Stomach (tissue), 9 donors: ENCODE results near the gene NEO1. TPM values are rescaled to one million over a fixed set of nuclear protein-coding genes. Genes with fewer than 3 reads are reported as not detected.

ENCODE experiments used
- DNase-seq, 2 donors: peaks; one replicate each; pipeline versions ENCODE4 v3.0.0 to v3.0.0-alpha.2; 2013 to 2019
- H3K27ac ChIP-seq, 5 donors: fragments of 200-600 bp in 4 of 5; sonication (generic) in 4 of 5; one replicate each; pipeline ENCODE4 v1.5.1; 2013 to 2019; ENCODE audit warnings: mild to moderate bottlenecking in 1 of 5, moderate library complexity in 1 of 5
- H3K27me3 ChIP-seq, 3 donors: fragments of 200-600 bp; sonication (generic); one replicate each; pipeline ENCODE4 v1.5.1; 2017 to 2019; ENCODE audit warnings: mixed run types in 1 of 3
- H3K36me3 ChIP-seq, 4 donors: fragments of 200-600 bp; sonication (generic); 1 replicate in 3 of 4; 2 replicates in 1 of 4; pipeline ENCODE4 v1.5.1; 2016 to 2019
- H3K4me1 ChIP-seq, 4 donors: fragments of 200-600 bp; sonication (generic); one replicate each; pipeline ENCODE4 v1.5.1; 2016 to 2019
- H3K4me3 ChIP-seq, 4 donors: fragments of 200-600 bp; sonication (generic) in 3 of 4; one replicate each; pipeline ENCODE4 v1.5.1; 2016 to 2019; ENCODE audit warnings: mild to moderate bottlenecking in 1 of 4
- H3K9me3 ChIP-seq, 4 donors: fragments of 200-600 bp; sonication (generic); one replicate each; pipeline ENCODE4 v1.5.1; 2016 to 2019
- CTCF ChIP-seq, 7 experiments: fragments of 450-650 bp in 4 of 7; fragments of 200-600 bp in 3 of 7; sonication (generic) in 3 of 7; IDR thresholded peaks; one replicate each; pipeline ENCODE4 v1.5.1; 2016 to 2019; ENCODE audit warnings: antibody characterized with exemption in 7 of 7, control low read depth in 2 of 7, mild to moderate bottlenecking in 1 of 7
- EP300 ChIP-seq: sonication (generic); formaldehyde crosslinking; IDR thresholded peaks from one replicate; pipeline ENCODE4 v1.6.1; 2017; ENCODE audit warnings: antibody characterized with exemption
- POLR2A ChIP-seq, 4 donors: fragments of 450-650 bp; IDR thresholded peaks; one replicate each; pipeline ENCODE4 v1.6.1; 2016; ENCODE audit warnings: antibody characterized with exemption in 4 of 4, control low read depth in 2 of 4, mild to moderate bottlenecking in 1 of 4, moderate library complexity in 1 of 4
- POLR2AphosphoS5 ChIP-seq, 3 donors: sonication (generic); formaldehyde crosslinking; IDR thresholded peaks; one replicate each; pipeline ENCODE4 v1.6.1; 2016; ENCODE audit warnings: antibody characterized with exemption in 3 of 3
- WGBS, 5 donors: extraction: QIAGEN DNeasy Blood & Tissue Kit in 3 of 5; methylation state at CpG; one replicate each; pipeline versions ENCODE4 v1.1.5 to v1.1.7; 2013 to 2018; 5-methylcytosine and 5-hydroxymethylcytosine counted together
- intact Hi-C: fragments of 100-400 bp; cut with DNase I; formaldehyde crosslinking; loops from one replicate; pipeline ENCODE4 v1.15.1; 2023; ENCODE audit warnings: low total_unique reads
- polyA plus RNA-seq, 3 donors: library from polyadenylated mRNA; stranded (reverse); fragments of 200-250 nt; gene quantifications; one replicate each; pipeline ENCODE4 v1.2.3, GENCODE V29; 2013
- total RNA-seq, 5 donors: library from RNA; depleted of rRNA; stranded (reverse); fragments of >200 nt; gene quantifications; one replicate each; pipeline versions ENCODE4 v1.1.0 to v1.2.3, GENCODE V29; 2014 to 2016
- donor health status: healthy with polysubstance abuse.
- donor health status: Bipolar disorder and iron deficiency.
- donor health status: healthy.

The NEO1 gene
- total and polyA plus RNA-seq, 8 donors = 4.7 to 182 (median 17.3) TPM

DNA sequence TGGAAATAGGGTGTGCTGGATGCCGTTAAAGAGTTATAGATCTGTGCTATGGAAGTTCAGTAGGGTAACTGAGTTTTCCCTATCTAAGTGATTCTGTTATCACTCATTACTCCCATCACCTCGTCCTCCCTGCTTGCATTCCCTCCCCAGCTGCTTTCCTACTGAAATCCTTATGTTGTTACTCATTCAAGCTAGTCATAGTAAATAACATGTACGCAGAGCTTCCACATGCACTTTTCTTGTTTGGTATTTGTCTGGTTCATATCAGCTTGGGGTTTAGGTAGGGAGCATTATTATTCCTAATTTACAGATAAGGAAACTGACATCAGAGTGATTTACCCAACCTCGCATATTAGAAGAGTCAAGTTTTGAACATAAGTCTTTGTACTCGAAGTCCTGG is 181.4 kb downstream of the NEO1 start:
- intact Hi-C loops = no loop called here
- DNase-seq = no peak
- Histone ChIP-seq H3K9me3 (no peaks in the 10 kb centered on the region), H3K4me3 (no peak overlapping the region), H3K27ac (no peak overlapping the region), H3K36me3 (peaks cover 0 to 14% (median 11%) of the 10 kb centered on the region in 4 donors), H3K4me1 (peaks cover 5 to 29% (median 14%) of the 10 kb centered on the region in 4 donors), H3K27me3 (no peaks in the 10 kb centered on the region)
- TF ChIP-seq POLR2AphosphoS5 (IDR thresholded peaks at IDR 0.05) (no peak), EP300 (no peak), CTCF (IDR thresholded peaks at IDR 0.05) (no peak), POLR2A (IDR thresholded peaks at IDR 0.05) (no peak)
- WGBS, 5 donors = 74 to 84% (median 81%) methylated on average over 5 of the region's 5 CpGs

DNA sequence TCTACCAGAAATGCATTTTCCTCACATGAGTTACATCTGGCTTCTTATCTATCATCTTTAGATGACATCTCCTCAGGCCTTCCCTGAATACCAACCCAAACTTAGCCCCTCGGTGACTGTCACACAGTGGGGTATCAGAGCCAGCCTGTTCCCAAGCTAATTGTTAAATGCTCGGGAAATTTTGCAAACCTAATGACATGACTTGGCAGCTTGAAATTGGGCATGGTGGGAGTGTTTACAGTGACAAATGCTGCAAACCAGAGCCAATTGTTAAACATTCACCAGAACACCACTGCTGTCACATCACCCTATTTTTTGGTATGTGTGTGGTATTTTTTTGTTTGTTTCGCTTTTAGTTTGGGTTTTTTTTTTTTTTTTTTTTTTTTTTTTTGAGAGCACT is 185.6 kb downstream of the NEO1 start:
- intact Hi-C loops = no loop called here
- H3K27me3 ChIP-seq = no peaks in the 10 kb centered on the region
- no peak overlapping the region for H3K27ac ChIP-seq
- WGBS, 5 donors = 46 to 68% (median 48%) methylated on average over 3 of the region's 3 CpGs
- no peak for DNase-seq
- H3K4me3 ChIP-seq = no peak overlapping the region
- H3K9me3 ChIP-seq = no peaks in the 10 kb centered on the region
- TF ChIP-seq POLR2A (IDR thresholded peaks at IDR 0.05) (no peak), POLR2AphosphoS5 (IDR thresholded peaks at IDR 0.05) (no peak), EP300 (no peak), CTCF (IDR thresholded peaks at IDR 0.05) (no peak)
- peaks cover 0 to 33% (median 13%) of the 10 kb centered on the region in 4 donors for H3K4me1 ChIP-seq
- H3K36me3 ChIP-seq = peaks cover 0 to 14% (median 11%) of the 10 kb centered on the region in 4 donors

DNA sequence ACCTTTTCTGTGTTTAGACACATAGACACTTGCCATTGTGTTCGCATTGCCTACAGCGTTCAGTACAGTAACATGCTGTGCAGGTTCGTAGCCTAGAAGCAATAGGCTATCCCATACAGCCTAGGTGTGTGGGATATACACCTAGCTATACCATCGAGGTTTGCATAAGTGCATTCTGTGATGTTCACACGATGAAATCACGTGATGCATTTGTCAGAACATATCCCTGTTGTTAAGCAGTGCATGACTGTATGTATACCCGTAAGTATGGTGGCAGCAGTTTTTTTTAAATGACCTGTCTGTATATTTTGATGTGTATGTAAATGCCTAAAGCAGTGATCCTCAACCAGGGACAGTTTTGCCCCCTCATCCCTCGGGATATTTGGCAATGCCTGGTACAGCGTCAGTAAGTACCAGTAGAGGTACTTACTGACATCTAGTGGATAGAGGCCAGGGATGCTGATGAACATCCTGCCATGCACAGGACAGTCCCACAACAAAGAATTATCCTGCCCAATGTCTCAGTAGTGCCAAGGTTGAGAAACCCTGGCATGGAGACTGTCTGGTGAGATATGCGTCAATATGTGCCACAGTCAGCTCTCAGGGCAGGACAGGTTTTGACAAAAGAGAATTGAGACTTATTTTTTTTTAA is 187.4 kb downstream of the NEO1 start:
- Histone ChIP-seq H3K36me3 (peaks cover 0 to 19% (median 16%) of the 10 kb centered on the region in 4 donors), H3K9me3 (no peaks in the 10 kb centered on the region), H3K4me3 (no peak overlapping the region), H3K27me3 (no peaks in the 10 kb centered on the region), H3K4me1 (peaks cover 0 to 33% (median 13%) of the 10 kb centered on the region in 4 donors), H3K27ac (no peak overlapping the region)
- intact Hi-C loops = no loop called here
- no peak for DNase-seq
- TF ChIP-seq CTCF (IDR thresholded peaks at IDR 0.05) (no peak), EP300 (no peak), POLR2A (IDR thresholded peaks at IDR 0.05) (no peak), POLR2AphosphoS5 (IDR thresholded peaks at IDR 0.05) (no peak)
- 76 to 85% (median 82%) methylated on average over 10 of the region's 10 CpGs for WGBS, 5 donors

DNA sequence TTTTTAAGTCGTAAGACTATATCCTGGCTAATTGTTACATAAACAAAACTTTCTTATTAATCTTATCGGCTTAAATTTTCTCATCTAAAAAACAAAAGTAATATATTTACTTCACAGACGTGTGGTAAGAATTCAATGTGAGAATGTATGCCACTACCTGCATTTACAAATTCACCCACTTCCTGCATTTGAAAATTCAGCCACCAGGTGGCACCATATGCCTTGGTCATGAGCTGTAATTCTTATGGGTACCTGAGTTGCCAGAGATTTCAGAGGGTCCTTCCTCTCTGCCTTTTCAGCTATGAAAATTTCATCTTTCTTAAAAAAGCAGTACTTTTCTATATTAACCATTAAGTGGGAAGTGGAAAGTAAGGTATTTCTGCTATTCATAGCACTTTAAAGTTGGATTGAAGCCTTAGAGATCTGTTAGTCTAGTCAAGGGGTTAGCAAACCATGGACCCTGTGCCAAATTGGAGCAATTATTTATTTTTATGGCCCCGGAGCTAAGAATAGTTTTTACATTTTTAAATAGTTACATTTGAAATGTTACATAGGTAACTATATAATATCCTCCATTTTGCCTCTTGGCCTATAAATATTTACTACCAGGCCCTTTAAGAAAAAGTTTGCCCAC is 188.7 kb downstream of the NEO1 start:
- peaks cover 0 to 33% (median 13%) of the 10 kb centered on the region in 4 donors for H3K4me1 ChIP-seq
- WGBS, 5 donors = 32 to 41% (median 33%) methylated on average over 4 of the region's 4 CpGs
- intact Hi-C loops = no loop called here

More for the DNA sequence above, 188.7 kb downstream of the NEO1 start:
- H3K4me3 ChIP-seq = no peak overlapping the region
- H3K27ac ChIP-seq = no peak overlapping the region
- TF ChIP-seq EP300 (no peak), CTCF (IDR thresholded peaks at IDR 0.05) (peak in 5 of 7 experiments; percentile 61 to 94 (median 77))
- DNase-seq = peak; percentile 77 to 90
- no peaks in the 10 kb centered on the region for H3K9me3 ChIP-seq
- peaks cover 0 to 25% (median 19%) of the 10 kb centered on the region in 4 donors for H3K36me3 ChIP-seq
- no peaks in the 10 kb centered on the region for H3K27me3 ChIP-seq
